Activated CD8-positive, alpha-beta T cell treated with anti-CD3 and anti-CD28 coated beads for 36 hours (primary cell): ENCODE measurements around the gene PKNOX2. TPM values are rescaled to one million over a fixed set of nuclear protein-coding genes. Genes with fewer than 3 reads are reported as not detected.

ENCODE experiments used
- ATAC-seq: fragments of 200-7000 bp; cut with Tn5 transposase; one replicate; pipeline ENCODE4 v1.10.0; 2021; ENCODE audit warnings: mild to moderate bottlenecking, moderate library complexity
- CTCF ChIA-PET: fragments of 350-600 bp; sonication (Branson Sonifier 250); formaldehyde crosslinking; loops from one replicate; lab custom pipeline; 2021; ENCODE audit warnings: antibody characterized with exemption; lab: Charles Lee
- POLR2A ChIA-PET: fragments of 350-600 bp; sonication (Branson Sonifier 250); formaldehyde crosslinking; loops from one replicate; lab custom pipeline; 2021; ENCODE audit warnings: antibody characterized with exemption; lab: Charles Lee
- DNase-seq: peaks from one replicate; pipeline ENCODE4 v3.0.0-alpha.2; 2020
- H3K27ac Mint-ChIP-seq: one replicate; pipeline ENCODE4 v1.8.0; 2021; ENCODE audit warnings: mild to moderate bottlenecking, mixed read lengths
- H3K27me3 Mint-ChIP-seq: one replicate; pipeline ENCODE4 v1.8.0; 2021; ENCODE audit warnings: mixed read lengths
- H3K36me3 Mint-ChIP-seq: one replicate; pipeline ENCODE4 v1.8.0; 2021; ENCODE audit warnings: low read depth, mixed read lengths
- H3K4me1 Mint-ChIP-seq: one replicate; pipeline ENCODE4 v1.8.0; 2021; ENCODE audit warnings: low read depth, mixed read lengths
- H3K4me3 Mint-ChIP-seq: one replicate; pipeline ENCODE4 v1.8.0; 2021; ENCODE audit warnings: mild to moderate bottlenecking, moderate library complexity, mixed read lengths
- H3K9me3 Mint-ChIP-seq: one replicate; pipeline ENCODE4 v1.8.0; 2021; ENCODE audit warnings: mixed read lengths
- CTCF ChIP-seq: fragments of 200-600 bp; IDR thresholded peaks from one replicate; pipeline ENCODE4 v1.8.0; 2022; ENCODE audit warnings: antibody characterized with exemption, mild to moderate bottlenecking
- intact Hi-C: fragments of 100-400 bp; cut with micrococcal nuclease; formaldehyde crosslinking; loops from one replicate; pipeline ENCODE4 v1.10.0; 2022
- total RNA-seq, 2 experiments: library from RNA; stranded (reverse); gene quantifications; one replicate each; pipeline ENCODE4 v1.2.3, GENCODE V29; 2021

PKNOX2 gene
- total RNA-seq, 2 experiments from 2014 or later = not detected

GRCh38 chr11:125397421-125397820 lies 232.9 kb downstream of the PKNOX2 start:
- no peak for TF ChIP-seq CTCF
- ChIA-PET CTCF (interaction anchor here (1.1 to 1.5 kb wide), 3 partner anchors 7 to 51 kb away, joined by 4 to 5 read pairs (median 4); no protein-coding TSS in a partner anchor), POLR2A (no interaction called here)
- intact Hi-C loops = no loop called here
- H3K9me3 Mint-ChIP-seq = no peaks in the 10 kb centered on the region
- H3K4me1 Mint-ChIP-seq = no peaks in the 10 kb centered on the region
- ATAC-seq (no peak), DNase-seq (no peak)
- H3K27me3 Mint-ChIP-seq = peaks cover 26% of the 10 kb centered on the region
- no peak overlapping the region for H3K27ac Mint-ChIP-seq
- H3K4me3 Mint-ChIP-seq = no peak overlapping the region
- H3K36me3 Mint-ChIP-seq = no peaks in the 10 kb centered on the region

DNA sequence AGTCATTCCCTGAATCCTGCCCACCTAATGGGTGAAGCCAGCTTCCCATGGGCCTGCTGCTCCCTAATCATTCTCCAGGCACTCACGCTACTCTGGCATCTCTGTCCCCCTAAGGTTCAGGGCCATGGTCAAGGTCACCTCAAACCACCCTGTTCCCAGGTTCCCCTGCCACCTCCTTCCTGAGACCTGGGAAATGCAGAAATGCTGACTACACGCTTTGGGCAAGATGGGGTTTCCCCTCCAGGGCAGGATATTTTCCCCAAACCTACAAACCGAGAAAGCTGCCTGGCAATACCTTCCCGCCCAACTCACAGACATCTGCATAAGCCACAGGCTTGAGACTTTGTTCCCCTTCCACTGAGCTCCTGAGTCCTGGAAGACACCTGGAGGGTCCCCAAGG lies 233.9 kb downstream of the PKNOX2 start:
- Mint-ChIP-seq H3K4me1 (no peaks in the 10 kb centered on the region), H3K27me3 (peaks cover 29% of the 10 kb centered on the region), H3K27ac (no peak overlapping the region), H3K9me3 (no peaks in the 10 kb centered on the region), H3K36me3 (no peaks in the 10 kb centered on the region), H3K4me3 (no peak overlapping the region)
- TF ChIP-seq CTCF = no peak
- POLR2A ChIA-PET = no interaction called here
- CTCF ChIA-PET = no interaction called here
- DNase-seq = no peak
- ATAC-seq = no peak
- intact Hi-C loops = no loop called here

DNA sequence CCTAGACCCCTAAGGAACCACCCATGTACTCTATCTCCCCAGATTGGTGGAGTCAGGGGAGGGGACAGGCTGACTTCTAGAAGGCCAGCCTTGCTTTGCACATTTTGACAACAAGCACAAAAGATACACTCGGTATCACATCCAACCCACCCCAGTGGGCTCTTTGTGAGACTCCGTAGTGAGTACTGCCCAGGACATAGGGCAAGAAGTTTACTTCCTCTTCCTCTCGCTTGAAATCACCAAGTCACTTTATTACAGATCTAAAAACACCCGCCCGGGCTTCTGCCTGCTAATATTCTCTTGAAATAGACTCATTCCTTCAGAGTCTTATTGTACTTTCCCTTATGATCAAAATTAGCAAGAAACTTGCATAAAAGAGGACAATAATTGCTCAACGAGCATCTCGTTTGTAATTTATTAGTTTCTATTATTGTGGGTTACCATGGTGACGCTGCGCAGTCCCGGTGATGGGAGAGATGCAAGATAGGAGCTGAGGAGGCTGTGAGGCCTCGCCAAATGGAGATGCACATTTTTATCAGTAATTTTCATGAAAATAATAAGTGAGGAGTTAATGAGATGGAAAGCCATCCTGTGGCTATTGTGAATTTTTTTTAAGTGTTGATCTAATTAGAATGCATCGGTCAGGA lies 234.6 kb downstream of the PKNOX2 start:
- Mint-ChIP-seq H3K27ac (no peak overlapping the region), H3K9me3 (no peaks in the 10 kb centered on the region), H3K27me3 (peaks cover 35% of the 10 kb centered on the region), H3K36me3 (no peaks in the 10 kb centered on the region), H3K4me1 (no peaks in the 10 kb centered on the region), H3K4me3 (no peak overlapping the region)
- POLR2A ChIA-PET = no interaction called here
- no peak for TF ChIP-seq CTCF
- DNase-seq (no peak), ATAC-seq (no peak)
- intact Hi-C loops = no loop called here
- CTCF ChIA-PET = interaction anchor here (1.0 kb wide), 1 partner anchor 308 kb away, joined by 3 read pairs; no protein-coding TSS in a partner anchor

DNA sequence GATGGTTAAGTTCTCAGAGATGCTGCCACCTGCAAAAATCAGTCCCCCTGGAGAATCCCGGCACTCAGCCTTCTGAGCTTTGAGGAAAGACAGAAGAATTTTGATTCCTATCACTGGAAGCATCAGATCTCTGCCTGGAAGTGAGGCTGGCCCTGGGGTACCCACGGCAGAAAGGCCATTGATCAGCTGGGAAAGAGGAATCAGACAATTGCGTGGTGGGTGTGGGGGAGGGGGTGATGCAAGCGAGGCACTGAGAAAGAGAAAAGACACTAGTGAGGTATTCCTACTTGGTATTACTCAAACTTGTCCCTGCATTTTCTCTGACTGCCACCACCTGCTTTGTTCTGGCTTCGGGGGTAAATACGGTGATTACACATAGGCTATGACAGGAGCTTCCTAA lies 235.4 kb downstream of the PKNOX2 start:
- CTCF ChIA-PET = interaction anchor here (1.0 to 1.3 kb wide), 2 partner anchors 23 to 308 kb away, joined by 3 read pairs; no protein-coding TSS in a partner anchor
- Mint-ChIP-seq H3K36me3 (no peaks in the 10 kb centered on the region), H3K4me1 (peaks cover 3% of the 10 kb centered on the region), H3K27ac (no peak overlapping the region), H3K4me3 (no peak overlapping the region), H3K9me3 (no peaks in the 10 kb centered on the region), H3K27me3 (peaks cover 41% of the 10 kb centered on the region)
- DNase-seq (no peak), ATAC-seq (no peak)
- no peak for TF ChIP-seq CTCF
- intact Hi-C loops = loop anchor here (10.0 kb wide), 1 partner anchor 435 kb away; no protein-coding TSS in a partner anchor
- POLR2A ChIA-PET = no interaction called here

- POLR2A ChIA-PET = no interaction called here
- Mint-ChIP-seq H3K9me3 (no peaks in the 10 kb centered on the region), H3K4me1 (peaks cover 4% of the 10 kb centered on the region), H3K27ac (no peak overlapping the region), H3K36me3 (no peaks in the 10 kb centered on the region), H3K27me3 (peaks cover 44% of the 10 kb centered on the region), H3K4me3 (no peak overlapping the region)
- DNase-seq (no peak), ATAC-seq (no peak)
- no peak for TF ChIP-seq CTCF
- intact Hi-C loops = loop anchor here (10.0 kb wide), 1 partner anchor 436 kb away; no protein-coding TSS in a partner anchor
- CTCF ChIA-PET = interaction anchor here (1.3 kb wide), 1 partner anchor 22 kb away, joined by 3 read pairs; no protein-coding TSS in a partner anchor
These were observed 236.7 kb downstream of the PKNOX2 start for GRCh38 chr11:125401235-125401634.
